Esophagus muscularis mucosa (tissue), 4 donors: ENCODE data around the gene IL9. TPM values are rescaled to one million over a fixed set of nuclear protein-coding genes. Genes with fewer than 3 reads are reported as not detected.

Source experiments
- DNase-seq: peaks from one replicate; pipeline ENCODE4 v3.0.0-alpha.2; 2017; ENCODE audit errors: extremely low spot score
- H3K27ac ChIP-seq, 4 donors: fragments of 200-600 bp; sonication (generic); replicated peaks in 1 of 4; 1 replicate in 3 of 4; 2 replicates in 1 of 4; pipeline ENCODE4 v1.5.1; 2016 to 2019; ENCODE audit warnings: mild to moderate bottlenecking in 1 of 4
- H3K27me3 ChIP-seq, 4 donors: fragments of 200-600 bp; sonication (generic); one replicate each; pipeline versions ENCODE4 v1.5.1 to v1.6.0; 2016 to 2019
- H3K36me3 ChIP-seq, 4 donors: fragments of 200-600 bp; sonication (generic); one replicate each; pipeline ENCODE4 v1.5.1; 2016 to 2019
- H3K4me1 ChIP-seq, 4 donors: fragments of 200-600 bp; sonication (generic); one replicate each; pipeline ENCODE4 v1.5.1; 2016 to 2019
- H3K4me3 ChIP-seq, 4 donors: fragments of 200-600 bp; sonication (generic); 1 replicate in 2 of 4; 2 replicates in 2 of 4; pipeline ENCODE4 v1.5.1; 2016 to 2019; ENCODE audit warnings: mild to moderate bottlenecking in 4 of 4, moderate library complexity in 1 of 4
- H3K9me3 ChIP-seq, 4 donors: fragments of 200-600 bp; sonication (generic); 1 replicate in 3 of 4; 2 replicates in 1 of 4; pipeline ENCODE4 v1.5.1; 2016 to 2019
- EP300 ChIP-seq: sonication (generic); formaldehyde crosslinking; IDR thresholded peaks from one replicate; pipeline ENCODE4 v1.6.1; 2017; ENCODE audit warnings: antibody characterized with exemption
- POLR2A ChIP-seq: fragments of 450-650 bp; IDR thresholded peaks from one replicate; pipeline ENCODE4 v1.6.1; 2017; ENCODE audit warnings: antibody characterized with exemption, moderate library complexity, mild to moderate bottlenecking, low read depth
- POLR2AphosphoS5 ChIP-seq, 2 donors: sonication (generic); formaldehyde crosslinking; IDR thresholded peaks; one replicate each; pipeline ENCODE4 v1.6.1; 2017; ENCODE audit warnings: antibody characterized with exemption in 2 of 2
- WGBS: methylation state at CpG from one replicate; pipeline ENCODE4 v1.1.5; 2018; 5-methylcytosine and 5-hydroxymethylcytosine counted together
- intact Hi-C: fragments of 100-400 bp; cut with DNase I; formaldehyde crosslinking; loops from one replicate; pipeline ENCODE4 v1.15.1; 2023
- total RNA-seq, 4 donors: library from RNA; depleted of rRNA; stranded (reverse); fragments of >200 nt; gene quantifications; one replicate each; pipeline versions ENCODE4 v1.1.0 to v1.2.1, GENCODE V29; 2016
- TF ChIP-seq, protein P1 (sequence below), 3 experiments: fragments of 200-600 bp in 2 of 3; fragments of 450-650 bp in 1 of 3; sonication (generic) in 2 of 3; IDR thresholded peaks; one replicate each; pipeline ENCODE4 v1.5.1; 2017 to 2019; ENCODE audit warnings: antibody characterized with exemption in 3 of 3, mild to moderate bottlenecking in 2 of 3, moderate library complexity in 1 of 3

Gene IL9
- total RNA-seq, 4 donors from 2014 or later: not detected

GRCh38 chr5:135891268-135891667 lies 4.4 kb downstream of the IL9 start:
- H3K9me3 ChIP-seq: no peaks in the 10 kb centered on the region
- no peak overlapping the region for H3K27ac ChIP-seq
- H3K36me3 ChIP-seq: no peaks in the 10 kb centered on the region
- no peak for DNase-seq
- 36% methylated on average over 2 of the region's 2 CpGs for WGBS
- peaks cover 0 to 24% (median 19%) of the 10 kb centered on the region in 4 donors for H3K4me1 ChIP-seq
- TF ChIP-seq EP300: no peak
- TF ChIP-seq, protein P1, sequence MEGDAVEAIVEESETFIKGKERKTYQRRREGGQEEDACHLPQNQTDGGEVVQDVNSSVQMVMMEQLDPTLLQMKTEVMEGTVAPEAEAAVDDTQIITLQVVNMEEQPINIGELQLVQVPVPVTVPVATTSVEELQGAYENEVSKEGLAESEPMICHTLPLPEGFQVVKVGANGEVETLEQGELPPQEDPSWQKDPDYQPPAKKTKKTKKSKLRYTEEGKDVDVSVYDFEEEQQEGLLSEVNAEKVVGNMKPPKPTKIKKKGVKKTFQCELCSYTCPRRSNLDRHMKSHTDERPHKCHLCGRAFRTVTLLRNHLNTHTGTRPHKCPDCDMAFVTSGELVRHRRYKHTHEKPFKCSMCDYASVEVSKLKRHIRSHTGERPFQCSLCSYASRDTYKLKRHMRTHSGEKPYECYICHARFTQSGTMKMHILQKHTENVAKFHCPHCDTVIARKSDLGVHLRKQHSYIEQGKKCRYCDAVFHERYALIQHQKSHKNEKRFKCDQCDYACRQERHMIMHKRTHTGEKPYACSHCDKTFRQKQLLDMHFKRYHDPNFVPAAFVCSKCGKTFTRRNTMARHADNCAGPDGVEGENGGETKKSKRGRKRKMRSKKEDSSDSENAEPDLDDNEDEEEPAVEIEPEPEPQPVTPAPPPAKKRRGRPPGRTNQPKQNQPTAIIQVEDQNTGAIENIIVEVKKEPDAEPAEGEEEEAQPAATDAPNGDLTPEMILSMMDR (IDR thresholded peaks at IDR 0.05): no peak
- no peak for TF ChIP-seq POLR2AphosphoS5 (IDR thresholded peaks at IDR 0.05)
- no peak for TF ChIP-seq POLR2A
- H3K27me3 ChIP-seq: no peaks in the 10 kb centered on the region
- intact Hi-C loops: loop anchor here (5.0 kb wide), 1 partner anchor 41 kb away; no protein-coding TSS in a partner anchor
- H3K4me3 ChIP-seq: no peak overlapping the region

GRCh38 chr5:135890867-135891266 lies 4.8 kb downstream of the IL9 start:
- Histone ChIP-seq H3K9me3 (no peaks in the 10 kb centered on the region), H3K36me3 (no peaks in the 10 kb centered on the region), H3K4me1 (peaks cover 0 to 24% (median 19%) of the 10 kb centered on the region in 4 donors), H3K27ac (no peak overlapping the region), H3K4me3 (no peak overlapping the region), H3K27me3 (no peaks in the 10 kb centered on the region)
- 85% methylated on average over 5 of the region's 5 CpGs for WGBS
- intact Hi-C loops: loop anchor here (5.0 kb wide), 1 partner anchor 41 kb away; no protein-coding TSS in a partner anchor
- no peak for DNase-seq
- TF ChIP-seq EP300 (no peak), POLR2AphosphoS5 (IDR thresholded peaks at IDR 0.05) (no peak), POLR2A (no peak)
- TF ChIP-seq, protein P1 (IDR thresholded peaks at IDR 0.05): no peak

- no peaks in the 10 kb centered on the region for H3K27me3 ChIP-seq
- TF ChIP-seq POLR2A: no peak
- TF ChIP-seq POLR2AphosphoS5 (IDR thresholded peaks at IDR 0.05): no peak
- TF ChIP-seq, protein P1 (IDR thresholded peaks at IDR 0.05): no peak
- TF ChIP-seq EP300: no peak
- no peak overlapping the region for H3K27ac ChIP-seq
- intact Hi-C loops: loop anchor here (5.0 kb wide), 1 partner anchor 42 kb away; no protein-coding TSS in a partner anchor
- H3K9me3 ChIP-seq: no peaks in the 10 kb centered on the region
- H3K4me3 ChIP-seq: no peak overlapping the region
- H3K36me3 ChIP-seq: no peaks in the 10 kb centered on the region
- DNase-seq: no peak
- WGBS: 31% methylated on average over 2 of the region's 2 CpGs
- peaks cover 0 to 24% (median 19%) of the 10 kb centered on the region in 4 donors for H3K4me1 ChIP-seq
Measured at GRCh38 chr5:135890296-135890695, 5.3 kb downstream of the IL9 start.

- TF ChIP-seq POLR2A (no peak), EP300 (no peak)
- TF ChIP-seq, protein P1 (IDR thresholded peaks at IDR 0.05): no peak
- no peaks in the 10 kb centered on the region for H3K27me3 ChIP-seq
- no peaks in the 10 kb centered on the region for H3K9me3 ChIP-seq
- no peaks in the 10 kb centered on the region for H3K36me3 ChIP-seq
- no peak for DNase-seq
- intact Hi-C loops: loop anchor here (1.0 to 5.0 kb wide), 3 partner anchors 174 to 324 kb away; no protein-coding TSS in a partner anchor
- 82% methylated on average over 13 of the region's 13 CpGs for WGBS
- H3K27ac ChIP-seq: no peak overlapping the region
- H3K4me3 ChIP-seq: no peak overlapping the region
- H3K4me1 ChIP-seq: peaks cover 0 to 24% (median 19%) of the 10 kb centered on the region in 4 donors
Measured at GRCh38 chr5:135887881-135888614, 7.6 kb downstream of the IL9 start.
